Testis (tissue), 2 donors: Measurements from ENCODE around the gene KMT5B.

Experiments
- CTCF ChIP-seq, 3 experiments: fragments of 450-650 bp in 2 of 3; fragments of 200-600 bp in 1 of 3; sonication (generic) in 1 of 3; IDR thresholded peaks; one replicate each; pipeline ENCODE4 v1.5.1; 2016 to 2019; ENCODE audit warnings: antibody characterized with exemption in 3 of 3, mild to moderate bottlenecking in 2 of 3, moderate library complexity in 1 of 3
- POLR2A ChIP-seq: fragments of 450-650 bp; IDR thresholded peaks from one replicate; pipeline ENCODE4 v1.6.1; 2017; ENCODE audit warnings: antibody characterized with exemption, mild to moderate bottlenecking, moderate library complexity

GRCh38 chr11:68261006-68261405, 47.9 kb upstream of the KMT5B start:
- TF ChIP-seq POLR2A (no peak), CTCF (IDR thresholded peaks at IDR 0.05) (no peak)
